Measurements from ENCODE around the gene GPR15LG.

The GPR15LG gene

GRCh38 chr10:84226616-84227015, 53.0 kb downstream of the GPR15LG start:
- no peaks in the 10 kb centered on the region for H3K9me3 ChIP-seq (ENCODE audit: control insufficient read depth, insufficient read depth, low read depth, low read length)
- TF ChIP-seq ZNF280C (tag by site-specific recombination; IDR thresholded peaks at IDR 0.05) (no peak), ZNF621 (tag by site-specific recombination; IDR thresholded peaks at IDR 0.05) (no peak), PRDM10 (tag by site-specific recombination; IDR thresholded peaks at IDR 0.05) (no peak), RBAK (tag by site-specific recombination; IDR thresholded peaks at IDR 0.05) (no peak), ZEB2 (tag by site-specific recombination; IDR thresholded peaks at IDR 0.05) (no peak), SP7 (tag by site-specific recombination; IDR thresholded peaks at IDR 0.05) (no peak), ZNF561 (tag by site-specific recombination; IDR thresholded peaks at IDR 0.05; ENCODE audit: borderline replicate concordance) (no peak), ZNF555 (tag by site-specific recombination; conservative IDR thresholded peaks at IDR 0.05) (no peak), ZNF513 (tag by site-specific recombination; IDR thresholded peaks at IDR 0.05) (no peak), ZBTB1 (tag by site-specific recombination; IDR thresholded peaks at IDR 0.05) (no peak), ZNF311 (tag by site-specific recombination; IDR thresholded peaks at IDR 0.05; ENCODE audit: borderline replicate concordance) (no peak), PRDM4 (tag by site-specific recombination; IDR thresholded peaks at IDR 0.05) (no peak), ZNF791 (tag by site-specific recombination; IDR thresholded peaks at IDR 0.05) (no peak)
- TF ChIP-seq, protein P1, sequence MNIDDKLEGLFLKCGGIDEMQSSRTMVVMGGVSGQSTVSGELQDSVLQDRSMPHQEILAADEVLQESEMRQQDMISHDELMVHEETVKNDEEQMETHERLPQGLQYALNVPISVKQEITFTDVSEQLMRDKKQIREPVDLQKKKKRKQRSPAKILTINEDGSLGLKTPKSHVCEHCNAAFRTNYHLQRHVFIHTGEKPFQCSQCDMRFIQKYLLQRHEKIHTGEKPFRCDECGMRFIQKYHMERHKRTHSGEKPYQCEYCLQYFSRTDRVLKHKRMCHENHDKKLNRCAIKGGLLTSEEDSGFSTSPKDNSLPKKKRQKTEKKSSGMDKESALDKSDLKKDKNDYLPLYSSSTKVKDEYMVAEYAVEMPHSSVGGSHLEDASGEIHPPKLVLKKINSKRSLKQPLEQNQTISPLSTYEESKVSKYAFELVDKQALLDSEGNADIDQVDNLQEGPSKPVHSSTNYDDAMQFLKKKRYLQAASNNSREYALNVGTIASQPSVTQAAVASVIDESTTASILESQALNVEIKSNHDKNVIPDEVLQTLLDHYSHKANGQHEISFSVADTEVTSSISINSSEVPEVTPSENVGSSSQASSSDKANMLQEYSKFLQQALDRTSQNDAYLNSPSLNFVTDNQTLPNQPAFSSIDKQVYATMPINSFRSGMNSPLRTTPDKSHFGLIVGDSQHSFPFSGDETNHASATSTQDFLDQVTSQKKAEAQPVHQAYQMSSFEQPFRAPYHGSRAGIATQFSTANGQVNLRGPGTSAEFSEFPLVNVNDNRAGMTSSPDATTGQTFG (tag by site-specific recombination; IDR thresholded peaks at IDR 0.05; ENCODE audit: borderline replicate concordance), result no peak
- TF ChIP-seq, protein P2, sequence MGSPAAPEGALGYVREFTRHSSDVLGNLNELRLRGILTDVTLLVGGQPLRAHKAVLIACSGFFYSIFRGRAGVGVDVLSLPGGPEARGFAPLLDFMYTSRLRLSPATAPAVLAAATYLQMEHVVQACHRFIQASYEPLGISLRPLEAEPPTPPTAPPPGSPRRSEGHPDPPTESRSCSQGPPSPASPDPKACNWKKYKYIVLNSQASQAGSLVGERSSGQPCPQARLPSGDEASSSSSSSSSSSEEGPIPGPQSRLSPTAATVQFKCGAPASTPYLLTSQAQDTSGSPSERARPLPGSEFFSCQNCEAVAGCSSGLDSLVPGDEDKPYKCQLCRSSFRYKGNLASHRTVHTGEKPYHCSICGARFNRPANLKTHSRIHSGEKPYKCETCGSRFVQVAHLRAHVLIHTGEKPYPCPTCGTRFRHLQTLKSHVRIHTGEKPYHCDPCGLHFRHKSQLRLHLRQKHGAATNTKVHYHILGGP (tag by site-specific recombination; IDR thresholded peaks at IDR 0.05), result no peak
- H3K27ac ChIP-seq (ENCODE audit: extremely low read depth, low read depth, low read length), result no peak overlapping the region
- no peaks in the 10 kb centered on the region for H3K36me3 ChIP-seq (ENCODE audit: control insufficient read depth in 2 of 2, insufficient read depth in 1 of 2, low read length in 2 of 2)
- H3K4me3 ChIP-seq (ENCODE audit: low read depth, low read length), result no peak overlapping the region
- no peaks in the 10 kb centered on the region for H3K4me1 ChIP-seq (ENCODE audit: control insufficient read depth, insufficient read depth, low read length)
- ChIA-PET CTCF (interaction anchor here (1.0 kb wide), 1 partner anchor 114 kb away, joined by 3 read pairs; no protein-coding TSS in a partner anchor), POLR2A (no interaction called here)

Data from HEK293 (cell line).